Measurements from ENCODE around the gene CTSW.
"Not testable (repeated sequence)": the region's sequence is repeated elsewhere in the genome, so short reads cannot be mapped to it uniquely, and the experiment has no call there.

DNA sequence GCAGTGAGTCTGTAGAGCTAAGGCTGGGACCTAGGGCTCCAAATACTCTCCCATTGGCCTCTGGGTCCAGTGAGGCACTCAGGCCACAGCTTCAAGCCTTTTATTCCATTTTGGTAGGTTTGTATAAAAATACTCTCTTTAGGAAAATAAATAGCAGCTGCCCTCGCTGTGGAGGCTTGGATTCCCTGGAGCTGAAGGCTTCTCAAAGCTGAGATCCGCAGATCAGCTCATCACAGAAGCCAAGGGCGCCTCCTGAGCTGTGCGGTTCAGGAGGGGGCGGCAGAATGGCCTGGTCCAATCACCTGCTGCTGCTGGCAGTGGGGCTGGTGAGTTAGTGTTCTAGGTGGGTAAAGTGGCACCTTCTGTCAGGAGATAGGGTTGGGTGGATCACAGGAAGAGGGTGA lies 12.5 kb downstream of the CTSW start:
- not testable (repeated sequence) for TF ChIP-seq POLR2A (IDR thresholded peaks at IDR 0.05)
- TF ChIP-seq, protein P1, sequence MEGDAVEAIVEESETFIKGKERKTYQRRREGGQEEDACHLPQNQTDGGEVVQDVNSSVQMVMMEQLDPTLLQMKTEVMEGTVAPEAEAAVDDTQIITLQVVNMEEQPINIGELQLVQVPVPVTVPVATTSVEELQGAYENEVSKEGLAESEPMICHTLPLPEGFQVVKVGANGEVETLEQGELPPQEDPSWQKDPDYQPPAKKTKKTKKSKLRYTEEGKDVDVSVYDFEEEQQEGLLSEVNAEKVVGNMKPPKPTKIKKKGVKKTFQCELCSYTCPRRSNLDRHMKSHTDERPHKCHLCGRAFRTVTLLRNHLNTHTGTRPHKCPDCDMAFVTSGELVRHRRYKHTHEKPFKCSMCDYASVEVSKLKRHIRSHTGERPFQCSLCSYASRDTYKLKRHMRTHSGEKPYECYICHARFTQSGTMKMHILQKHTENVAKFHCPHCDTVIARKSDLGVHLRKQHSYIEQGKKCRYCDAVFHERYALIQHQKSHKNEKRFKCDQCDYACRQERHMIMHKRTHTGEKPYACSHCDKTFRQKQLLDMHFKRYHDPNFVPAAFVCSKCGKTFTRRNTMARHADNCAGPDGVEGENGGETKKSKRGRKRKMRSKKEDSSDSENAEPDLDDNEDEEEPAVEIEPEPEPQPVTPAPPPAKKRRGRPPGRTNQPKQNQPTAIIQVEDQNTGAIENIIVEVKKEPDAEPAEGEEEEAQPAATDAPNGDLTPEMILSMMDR (IDR thresholded peaks at IDR 0.05 in 4 of 5, conservative IDR thresholded peaks at IDR 0.05 in 1 of 5): not testable (repeated sequence)
